ENCODE measurements around the gene PHACTR3.

The PHACTR3 gene

GRCh38 chr20:59623583-59623982, 19.2 kb downstream of the PHACTR3 start:
- no peak for DNase-seq

GRCh38 chr20:59624401-59624800, 20.1 kb downstream of the PHACTR3 start:
- no peak for DNase-seq

GRCh38 chr20:59625214-59625922, 21.0 kb downstream of the PHACTR3 start:
- no peak for DNase-seq

GRCh38 chr20:59627298-59627697, 23.0 kb downstream of the PHACTR3 start:
- no peak for DNase-seq

- no peak for DNase-seq
These were observed 23.8 kb downstream of the PHACTR3 start for GRCh38 chr20:59628171-59628570.

GRCh38 chr20:59629141-59630045, 25.1 kb downstream of the PHACTR3 start:
- DNase-seq: no peak

GRCh38 chr20:59630526-59630925, 26.2 kb downstream of the PHACTR3 start:
- no peak for DNase-seq

GRCh38 chr20:59631751-59632540, 27.6 kb downstream of the PHACTR3 start:
- DNase-seq: no peak

GRCh38 chr20:59632541-59633113, 28.3 kb downstream of the PHACTR3 start:
- no peak for DNase-seq

- no peak for DNase-seq
These were observed 29.4 kb downstream of the PHACTR3 start for GRCh38 chr20:59633656-59634251.

GRCh38 chr20:59634435-59635005, 30.2 kb downstream of the PHACTR3 start:
- no peak for DNase-seq

- DNase-seq: no peak
These were observed 32.5 kb downstream of the PHACTR3 start for GRCh38 chr20:59636766-59637370.

- DNase-seq: no peak
These were observed 35.9 kb downstream of the PHACTR3 start for GRCh38 chr20:59640267-59640666.

- no peak for DNase-seq
These were observed 39.3 kb downstream of the PHACTR3 start for GRCh38 chr20:59643615-59644061.

GRCh38 chr20:59644371-59644939, 40.1 kb downstream of the PHACTR3 start:
- no peak for DNase-seq

- no peak for DNase-seq
These were observed 40.9 kb downstream of the PHACTR3 start for GRCh38 chr20:59645271-59645670.

GRCh38 chr20:59645761-59646171, 41.4 kb downstream of the PHACTR3 start:
- DNase-seq: no peak

GRCh38 chr20:59646487-59646886, 42.1 kb downstream of the PHACTR3 start:
- no peak for DNase-seq

- no peak for DNase-seq
These were observed 42.9 kb downstream of the PHACTR3 start for GRCh38 chr20:59647271-59647670.

- DNase-seq: no peak
These were observed 44.2 kb downstream of the PHACTR3 start for GRCh38 chr20:59648466-59649070.

- no peak for DNase-seq
These were observed 46.1 kb downstream of the PHACTR3 start for GRCh38 chr20:59650418-59650817.
